ENCODE results near the gene KAT5. TPM values are rescaled to one million over a fixed set of nuclear protein-coding genes. Genes with fewer than 3 reads are reported as not detected.
"Not testable (repeated sequence)": the region's sequence is repeated elsewhere in the genome, so short reads cannot be mapped to it uniquely, and the experiment has no call there.

Gene KAT5
- total RNA-seq, 4 donors from 2014 or later: 68.1 to 118 (median 92.3) TPM

DNA sequence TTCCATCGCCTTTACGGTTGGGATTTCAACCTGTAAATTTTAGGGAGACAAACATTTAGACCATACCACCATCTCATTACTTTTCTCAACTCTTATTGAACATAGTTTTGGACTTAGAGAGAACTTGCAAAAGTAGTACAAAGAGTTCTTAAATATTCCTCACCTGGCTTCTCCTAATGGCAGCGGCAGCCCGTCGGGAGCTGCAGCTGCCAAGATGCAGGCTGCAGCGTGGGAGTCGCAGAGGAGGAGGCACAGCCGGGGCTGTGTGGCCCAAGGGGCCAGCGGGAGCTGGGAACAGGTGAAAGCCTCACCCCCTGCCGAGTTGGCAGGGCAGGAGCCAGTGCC, 31.6 kb downstream of the KAT5 start:
- DNase-seq (ENCODE audit: low spot score in 2 of 2): no peak
- Histone ChIP-seq H3K27me3 (no peaks in the 10 kb centered on the region), H3K4me3 (no peak overlapping the region), H3K36me3 (no peaks in the 10 kb centered on the region), H3K27ac (no peak overlapping the region), H3K9me3 (no peaks in the 10 kb centered on the region), H3K4me1 (no peaks in the 10 kb centered on the region)
- TF ChIP-seq, protein P1, sequence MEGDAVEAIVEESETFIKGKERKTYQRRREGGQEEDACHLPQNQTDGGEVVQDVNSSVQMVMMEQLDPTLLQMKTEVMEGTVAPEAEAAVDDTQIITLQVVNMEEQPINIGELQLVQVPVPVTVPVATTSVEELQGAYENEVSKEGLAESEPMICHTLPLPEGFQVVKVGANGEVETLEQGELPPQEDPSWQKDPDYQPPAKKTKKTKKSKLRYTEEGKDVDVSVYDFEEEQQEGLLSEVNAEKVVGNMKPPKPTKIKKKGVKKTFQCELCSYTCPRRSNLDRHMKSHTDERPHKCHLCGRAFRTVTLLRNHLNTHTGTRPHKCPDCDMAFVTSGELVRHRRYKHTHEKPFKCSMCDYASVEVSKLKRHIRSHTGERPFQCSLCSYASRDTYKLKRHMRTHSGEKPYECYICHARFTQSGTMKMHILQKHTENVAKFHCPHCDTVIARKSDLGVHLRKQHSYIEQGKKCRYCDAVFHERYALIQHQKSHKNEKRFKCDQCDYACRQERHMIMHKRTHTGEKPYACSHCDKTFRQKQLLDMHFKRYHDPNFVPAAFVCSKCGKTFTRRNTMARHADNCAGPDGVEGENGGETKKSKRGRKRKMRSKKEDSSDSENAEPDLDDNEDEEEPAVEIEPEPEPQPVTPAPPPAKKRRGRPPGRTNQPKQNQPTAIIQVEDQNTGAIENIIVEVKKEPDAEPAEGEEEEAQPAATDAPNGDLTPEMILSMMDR (IDR thresholded peaks at IDR 0.05): no peak
- TF ChIP-seq EP300 (IDR thresholded peaks at IDR 0.05) (no peak), POLR2A (IDR thresholded peaks at IDR 0.05) (no peak)
- WGBS, 2 donors: 79 to 89% methylated on average over 10 of the region's 10 CpGs

DNA sequence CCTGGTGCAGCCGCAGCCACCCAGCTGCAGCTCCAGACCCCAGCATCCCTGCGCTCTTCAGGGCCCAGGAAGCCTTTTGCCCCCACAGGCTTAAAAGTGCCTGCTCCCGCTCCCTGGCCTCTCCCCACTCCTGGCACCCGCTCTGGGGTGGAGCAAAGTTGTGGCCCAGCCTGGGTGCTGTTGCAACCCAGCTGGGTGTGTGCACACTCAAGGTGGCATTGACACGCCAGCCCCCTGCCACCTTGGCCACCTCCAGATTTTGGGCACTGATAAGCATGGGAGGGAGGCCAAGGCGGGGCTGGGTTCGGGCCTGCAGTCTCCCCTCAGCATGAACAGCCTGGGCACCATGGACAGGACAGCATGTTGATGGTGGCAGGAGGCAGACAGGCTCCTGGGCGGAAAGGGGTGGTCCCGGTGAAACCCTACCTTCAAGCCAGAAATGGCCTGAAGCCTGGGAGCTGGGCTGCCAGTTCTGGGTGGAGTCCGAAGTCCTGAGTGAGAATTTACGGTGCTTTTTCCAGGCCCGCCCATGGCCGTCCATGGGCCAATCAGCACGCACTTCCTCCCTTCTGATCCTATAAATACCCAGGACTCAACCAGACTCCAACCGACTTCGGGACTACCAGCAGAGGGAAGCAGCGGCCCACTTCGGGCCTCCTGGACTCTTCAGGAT, 32.1 kb downstream of the KAT5 start:
- H3K9me3 ChIP-seq: no peaks in the 10 kb centered on the region

DNA sequence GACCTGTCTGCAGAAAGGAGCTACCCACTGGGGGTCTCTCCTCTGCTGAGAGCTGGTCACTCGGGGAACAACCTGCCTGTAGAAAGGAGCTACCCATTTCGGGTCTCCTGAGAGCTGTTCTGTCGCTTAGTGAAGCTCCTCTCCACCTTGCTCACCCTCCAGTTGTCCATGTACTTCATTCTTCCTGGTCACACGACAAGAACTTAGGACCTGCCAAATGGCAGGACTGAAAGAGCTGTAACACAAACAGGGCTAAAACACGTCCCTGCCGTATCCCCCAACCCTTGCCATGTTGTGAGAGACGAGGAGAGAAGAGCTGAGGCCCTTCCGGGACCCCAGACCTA, 32.6 kb downstream of the KAT5 start:
- 82 to 86% methylated on average over 7 to 8 of the region's 8 CpGs for WGBS, 2 donors
- no peaks in the 10 kb centered on the region for H3K27me3 ChIP-seq
- no peaks in the 10 kb centered on the region for H3K9me3 ChIP-seq
- DNase-seq (ENCODE audit: low spot score in 2 of 2): no peak
- no peak overlapping the region for H3K27ac ChIP-seq
- H3K4me1 ChIP-seq: no peaks in the 10 kb centered on the region
- no peak overlapping the region for H3K4me3 ChIP-seq
- TF ChIP-seq, protein P1 (IDR thresholded peaks at IDR 0.05): no peak
- no peak for TF ChIP-seq POLR2A (IDR thresholded peaks at IDR 0.05)
- TF ChIP-seq EP300 (IDR thresholded peaks at IDR 0.05): no peak
- no peaks in the 10 kb centered on the region for H3K36me3 ChIP-seq

More for the DNA sequence above, 32.1 kb downstream of the KAT5 start:
- H3K4me3 ChIP-seq: no peak overlapping the region
- no peak for DNase-seq (ENCODE audit: low spot score in 2 of 2)
- H3K36me3 ChIP-seq: no peaks in the 10 kb centered on the region
- 78 to 81% methylated on average over 17 to 18 of the region's 18 CpGs for WGBS, 2 donors
- H3K4me1 ChIP-seq: no peaks in the 10 kb centered on the region
- H3K27me3 ChIP-seq: no peaks in the 10 kb centered on the region
- no peak overlapping the region for H3K27ac ChIP-seq
- TF ChIP-seq, protein P1 (IDR thresholded peaks at IDR 0.05): no peak
- TF ChIP-seq POLR2A (IDR thresholded peaks at IDR 0.05): no peak
- TF ChIP-seq EP300 (IDR thresholded peaks at IDR 0.05): no peak

DNA sequence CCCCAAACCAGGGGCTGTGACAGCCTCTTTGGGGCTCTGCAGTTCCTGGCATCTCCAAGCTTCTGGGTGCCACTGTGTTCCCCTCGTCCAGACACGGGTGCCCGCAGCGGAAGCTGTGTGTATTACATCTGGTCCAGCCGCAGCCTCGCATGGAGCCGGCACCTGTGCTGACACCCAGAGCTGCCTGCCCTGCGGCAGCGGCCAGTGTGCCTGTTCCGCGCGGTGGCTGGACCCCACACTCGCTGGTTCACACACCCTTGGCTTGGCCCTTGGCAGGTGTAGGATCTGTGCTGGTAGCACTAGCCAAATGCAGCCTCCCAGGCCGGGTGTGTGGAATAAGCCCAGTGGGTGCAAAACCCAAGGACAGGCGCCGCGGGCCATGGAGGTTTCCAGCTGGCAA, 33.0 kb downstream of the KAT5 start:
- Histone ChIP-seq H3K27ac (no peak overlapping the region), H3K4me1 (no peaks in the 10 kb centered on the region), H3K4me3 (no peak overlapping the region), H3K36me3 (no peaks in the 10 kb centered on the region), H3K27me3 (no peaks in the 10 kb centered on the region), H3K9me3 (no peaks in the 10 kb centered on the region)
- TF ChIP-seq, protein P1 (IDR thresholded peaks at IDR 0.05): no peak
- no peak for TF ChIP-seq POLR2A (IDR thresholded peaks at IDR 0.05)
- no peak for TF ChIP-seq EP300 (IDR thresholded peaks at IDR 0.05)
- no peak for DNase-seq (ENCODE audit: low spot score in 2 of 2)
- WGBS, 2 donors: 93 to 94% methylated on average over 14 to 17 of the region's 17 CpGs

DNA sequence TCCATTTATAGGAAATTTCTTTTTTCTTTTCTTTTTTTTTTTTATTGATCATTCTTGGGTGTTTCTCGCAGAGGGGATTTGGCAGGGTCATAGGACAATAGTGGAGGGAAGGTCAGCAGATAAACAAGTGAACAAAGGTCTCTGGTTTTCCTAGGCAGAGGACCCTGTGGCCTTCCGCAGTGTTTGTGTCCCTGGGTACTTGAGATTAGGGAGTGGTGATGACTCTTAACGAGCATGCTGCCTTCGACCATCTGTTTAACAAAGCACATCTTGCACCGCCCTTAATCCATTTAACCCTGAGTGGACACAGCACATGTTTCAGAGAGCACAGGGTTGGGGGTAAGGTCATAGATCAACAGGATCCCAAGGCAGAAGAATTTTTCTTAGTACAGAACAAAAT, 50.1 kb downstream of the KAT5 start:
- H3K9me3 ChIP-seq; H3K36me3 ChIP-seq; H3K27me3 ChIP-seq; H3K4me3 ChIP-seq; H3K27ac ChIP-seq; H3K4me1 ChIP-seq; DNase-seq (ENCODE audit: low spot score in 2 of 2): not testable (repeated sequence)
- WGBS, 2 donors: 57 to 62% methylated on average over 5 of the region's 5 CpGs

DNA sequence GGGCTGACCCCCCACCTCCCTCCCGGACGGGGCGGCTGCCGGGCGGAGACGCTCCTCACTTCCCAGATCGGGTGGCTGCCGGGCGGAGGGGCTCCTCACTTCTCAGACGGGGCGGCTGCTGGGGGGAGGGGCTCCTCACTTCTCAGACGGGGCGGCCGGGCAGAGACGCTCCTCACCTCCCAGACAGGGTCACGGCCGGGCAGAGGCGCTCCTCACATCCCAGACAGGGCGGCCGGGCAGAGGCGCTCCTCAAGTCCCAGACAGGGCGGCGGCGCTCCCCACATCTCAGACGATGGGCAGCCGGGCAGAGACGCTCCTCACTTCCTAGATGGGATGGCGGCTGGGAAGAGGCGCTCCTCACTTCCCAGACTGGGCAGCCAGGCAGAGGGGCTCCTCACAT, 50.8 kb downstream of the KAT5 start:
- H3K9me3 ChIP-seq; DNase-seq (ENCODE audit: low spot score in 2 of 2): not testable (repeated sequence)
- WGBS, 2 donors: 95 to 100% methylated on average over 2 to 11 of the region's 29 CpGs

More for the DNA sequence above, 50.8 kb downstream of the KAT5 start:
- not testable (repeated sequence) for H3K27ac ChIP-seq, H3K36me3 ChIP-seq, H3K27me3 ChIP-seq, H3K4me3 ChIP-seq, H3K4me1 ChIP-seq

Measured in tibial nerve (tissue), 4 donors.